ENCODE data around the gene RPL15.
A peak's percentile ranks its signal among the peaks of the same experiment; 100 is the strongest.

The RPL15 gene

GRCh38 chr3:23961913-23962312, 45.0 kb downstream of the RPL15 start:
- no peak for DNase-seq (ENCODE audit: low read depth)

- no peak for DNase-seq (ENCODE audit: low read depth)
Observed at GRCh38 chr3:23964537-23965235, 47.8 kb downstream of the RPL15 start.

GRCh38 chr3:23966328-23966727, 49.4 kb downstream of the RPL15 start:
- DNase-seq (ENCODE audit: low read depth) = peak; percentile 75

- peak; percentile 81 for DNase-seq (ENCODE audit: low read depth)
Observed at GRCh38 chr3:23968463-23969184, 51.7 kb downstream of the RPL15 start.

GRCh38 chr3:23969393-23969792, 52.5 kb downstream of the RPL15 start:
- DNase-seq (ENCODE audit: low read depth) = no peak
